Neuronal stem cell (in vitro differentiated cells): ENCODE results near the gene NPAS2.

Experiments used
- DNase-seq: peaks from one replicate; pipeline ENCODE4 v3.0.0-alpha.2; 2013; ENCODE audit warnings: low spot score
- H2AFZ ChIP-seq: one replicate; pipeline ENCODE4 v1.6.1; 2013; ENCODE audit warnings: mild to moderate bottlenecking, low read length, inconsistent platforms
- H2AK5ac ChIP-seq: 2 replicates; pipeline ENCODE4 v1.6.1; 2013; ENCODE audit warnings: low read depth, mild to moderate bottlenecking, inconsistent platforms, low read length, moderate library complexity, mixed read lengths
- H2BK120ac ChIP-seq: 2 replicates; pipeline ENCODE4 v1.6.1; 2013; ENCODE audit warnings: low read depth, mild to moderate bottlenecking, inconsistent platforms, low read length, moderate library complexity, mixed read lengths
- H2BK12ac ChIP-seq: one replicate; pipeline ENCODE4 v1.6.1; 2013; ENCODE audit warnings: low read length, inconsistent platforms
- H2BK15ac ChIP-seq: 2 replicates; pipeline ENCODE4 v1.6.1; 2013; ENCODE audit warnings: mild to moderate bottlenecking, low read length, inconsistent platforms, mixed read lengths
- H2BK5ac ChIP-seq: one replicate; pipeline ENCODE4 v1.6.1; 2013; ENCODE audit warnings: inconsistent platforms, mild to moderate bottlenecking, low read length, moderate library complexity
- H3K14ac ChIP-seq: one replicate; pipeline ENCODE4 v1.6.1; 2013; ENCODE audit warnings: low read length, inconsistent platforms
- H3K18ac ChIP-seq: 2 replicates; pipeline ENCODE4 v1.6.1; 2013; ENCODE audit warnings: low read length, inconsistent platforms
- H3K23ac ChIP-seq: 2 replicates; pipeline ENCODE4 v1.6.1; 2013; ENCODE audit warnings: low read depth, mild to moderate bottlenecking, mixed read lengths, low read length, inconsistent platforms; ENCODE audit not compliant: poor library complexity
- H3K27ac ChIP-seq: replicated peaks from 3 replicates; pipeline ENCODE4 v1.5.1; 2013; ENCODE audit warnings: low read length, inconsistent platforms
- H3K27me3 ChIP-seq, 3 experiments: 2 replicates each; pipeline ENCODE4 v1.6.1; 2013; ENCODE audit warnings: low read length in 3 of 3, mild to moderate bottlenecking in 2 of 3, inconsistent platforms in 1 of 3, low read depth in 1 of 3, mixed read lengths in 1 of 3, moderate library complexity in 1 of 3; ENCODE audit not compliant: control insufficient read depth in 3 of 3, insufficient read depth in 3 of 3
- H3K36me3 ChIP-seq, 2 donors: replicated peaks in 1 of 2; 2 replicates each; pipeline ENCODE4 v1.6.1; 2013; ENCODE audit warnings: low read length in 2 of 2; ENCODE audit not compliant: control insufficient read depth in 2 of 2, insufficient read depth in 2 of 2
- H3K4ac ChIP-seq: 2 replicates; pipeline ENCODE4 v1.6.1; 2013; ENCODE audit warnings: inconsistent platforms, mild to moderate bottlenecking, low read length, moderate library complexity
- H3K4me1 ChIP-seq, 2 donors: 1 replicate in 1 of 2; 2 replicates in 1 of 2; pipeline ENCODE4 v1.6.1; 2013; ENCODE audit warnings: low read length in 2 of 2, low read depth in 1 of 2; ENCODE audit not compliant: control insufficient read depth in 2 of 2, insufficient read depth in 1 of 2
- H3K4me2 ChIP-seq: one replicate; pipeline ENCODE4 v1.6.1; 2013; ENCODE audit warnings: mild to moderate bottlenecking, low read length, inconsistent platforms; ENCODE audit not compliant: insufficient read depth, poor library complexity, severe bottlenecking
- H3K4me3 ChIP-seq, 2 donors: 2 replicates each; pipeline ENCODE4 v1.5.1; 2013; ENCODE audit warnings: low read length in 2 of 2, mild to moderate bottlenecking in 2 of 2, inconsistent platforms in 1 of 2, moderate library complexity in 1 of 2
- H3K79me1 ChIP-seq: one replicate; pipeline ENCODE4 v1.6.1; 2013; ENCODE audit warnings: low read depth, mild to moderate bottlenecking, inconsistent platforms, low read length, moderate library complexity
- H3K9ac ChIP-seq: one replicate; pipeline ENCODE4 v1.6.1; 2013; ENCODE audit warnings: mild to moderate bottlenecking, low read depth, low read length, inconsistent platforms; ENCODE audit not compliant: poor library complexity
- H3K9me3 ChIP-seq, 2 donors: replicated peaks in 1 of 2; 2 replicates each; pipeline versions ENCODE3 to v1.6.1; 2013; ENCODE audit warnings: low read length in 2 of 2, mild to moderate bottlenecking in 2 of 2, inconsistent platforms in 1 of 2, low read depth in 1 of 2, mixed read lengths in 1 of 2, moderate library complexity in 1 of 2; ENCODE audit not compliant: control insufficient read depth in 2 of 2, insufficient read depth in 1 of 2
- H4K8ac ChIP-seq: one replicate; pipeline ENCODE4 v1.6.1; 2013; ENCODE audit warnings: low read depth, mild to moderate bottlenecking, inconsistent platforms, low read length, moderate library complexity
- H4K91ac ChIP-seq: one replicate; pipeline ENCODE4 v1.6.1; 2013; ENCODE audit warnings: low read length, low read depth, mild to moderate bottlenecking, inconsistent platforms; ENCODE audit not compliant: poor library complexity
- WGBS, 2 donors: extraction: QIAGEN DNeasy Blood & Tissue Kit; methylation state at CpG; one replicate each; pipeline ENCODE4 v1.1.7; 2013; ENCODE audit warnings: missing lambda C conversion rate in 2 of 2, mixed read lengths in 1 of 2; ENCODE audit not compliant: insufficient read length in 2 of 2, insufficient replicate concordance in 1 of 2; ENCODE audit errors: extremely low coverage in 2 of 2; 5-methylcytosine and 5-hydroxymethylcytosine counted together

The NPAS2 gene

GRCh38 chr2:100845141-100845991, 25.4 kb downstream of the NPAS2 start:
- Histone ChIP-seq H3K27ac (no peak overlapping the region), H3K79me1 (no peaks in the 10 kb centered on the region), H3K4me1 (no peaks in the 10 kb centered on the region), H3K4ac (no peak overlapping the region), H3K9me3 (no peaks in the 10 kb centered on the region), H2BK5ac (no peak overlapping the region), H3K36me3 (no peaks in the 10 kb centered on the region), H2BK15ac (no peak overlapping the region), H3K27me3 (peaks cover 0 to 2% (median 0%) of the 10 kb centered on the region in 3 experiments), H3K23ac (no peak overlapping the region), H3K4me3 (peak overlapping the region in 1 of 2 donors; percentile 3), H3K9ac (no peak overlapping the region), H2AK5ac (no peak overlapping the region), H3K4me2 (no peak overlapping the region), H2BK12ac (no peak overlapping the region), H3K18ac (no peak overlapping the region), H2AFZ (no peak overlapping the region), H2BK120ac (no peak overlapping the region), H4K8ac (no peak overlapping the region), H4K91ac (no peak overlapping the region), H3K14ac (no peak overlapping the region)
- no peak for DNase-seq
- no CpG with 5 or more reads among the region's 5 CpGs for WGBS, 2 donors

- Histone ChIP-seq H3K4me2 (no peak overlapping the region), H3K4ac (no peak overlapping the region), H3K9ac (no peak overlapping the region), H3K27me3 (no peaks in the 10 kb centered on the region), H2BK15ac (no peak overlapping the region), H2AFZ (no peak overlapping the region), H3K4me1 (no peaks in the 10 kb centered on the region), H3K18ac (no peak overlapping the region), H4K8ac (no peak overlapping the region), H3K36me3 (no peaks in the 10 kb centered on the region), H2BK5ac (no peak overlapping the region), H4K91ac (no peak overlapping the region), H3K79me1 (no peaks in the 10 kb centered on the region), H2AK5ac (no peak overlapping the region), H3K23ac (no peak overlapping the region), H3K27ac (no peak overlapping the region), H3K14ac (no peak overlapping the region), H2BK12ac (no peak overlapping the region), H2BK120ac (no peak overlapping the region), H3K9me3 (no peaks in the 10 kb centered on the region), H3K4me3 (no peak overlapping the region)
- DNase-seq: no peak
- WGBS, 2 donors: no CpG with 5 or more reads among the region's 2 CpGs
Measured at GRCh38 chr2:100846716-100847115, 26.8 kb downstream of the NPAS2 start.

- Histone ChIP-seq H4K8ac (no peak overlapping the region), H3K23ac (peak overlapping the region; percentile 44), H3K14ac (no peak overlapping the region), H3K27me3 (peaks cover 0 to 8% (median 0%) of the 10 kb centered on the region in 3 experiments), H3K79me1 (no peaks in the 10 kb centered on the region), H3K9me3 (no peaks in the 10 kb centered on the region), H3K4me1 (peaks cover 0 to 5% of the 10 kb centered on the region in 2 donors), H2BK5ac (no peak overlapping the region), H3K18ac (no peak overlapping the region), H2BK12ac (no peak overlapping the region), H3K36me3 (no peaks in the 10 kb centered on the region), H2AFZ (no peak overlapping the region), H2AK5ac (no peak overlapping the region), H3K9ac (no peak overlapping the region), H3K27ac (no peak overlapping the region), H2BK15ac (no peak overlapping the region), H3K4me2 (no peak overlapping the region), H2BK120ac (no peak overlapping the region), H4K91ac (no peak overlapping the region), H3K4me3 (no peak overlapping the region), H3K4ac (no peak overlapping the region)
- WGBS, 2 donors: no CpG with 5 or more reads among the region's 4 CpGs
- no peak for DNase-seq
Measured at GRCh38 chr2:100852447-100852846, 32.5 kb downstream of the NPAS2 start.

- peaks cover 0 to 8% (median 0%) of the 10 kb centered on the region in 3 experiments for H3K27me3 ChIP-seq
- H2BK12ac ChIP-seq: no peak overlapping the region
- no peak overlapping the region for H3K4me3 ChIP-seq
- no peak overlapping the region for H4K8ac ChIP-seq
- no peaks in the 10 kb centered on the region for H3K9me3 ChIP-seq
- no peak overlapping the region for H2AK5ac ChIP-seq
- no peak overlapping the region for H2BK120ac ChIP-seq
- no peak overlapping the region for H3K14ac ChIP-seq
- H2BK15ac ChIP-seq: no peak overlapping the region
- no peaks in the 10 kb centered on the region for H3K36me3 ChIP-seq
- H3K18ac ChIP-seq: peak overlapping the region; percentile 23
- H3K4me2 ChIP-seq: no peak overlapping the region
- no peak overlapping the region for H3K9ac ChIP-seq
- H2BK5ac ChIP-seq: no peak overlapping the region
- no peak overlapping the region for H3K4ac ChIP-seq
- H2AFZ ChIP-seq: peak overlapping the region; percentile 10
- H3K4me1 ChIP-seq: peaks cover 0 to 5% of the 10 kb centered on the region in 2 donors
- no CpG with 5 or more reads among the region's 14 CpGs for WGBS, 2 donors
- H3K27ac ChIP-seq: no peak overlapping the region
- DNase-seq: no peak
- H4K91ac ChIP-seq: no peak overlapping the region
- no peak overlapping the region for H3K23ac ChIP-seq
- no peaks in the 10 kb centered on the region for H3K79me1 ChIP-seq
Measured at GRCh38 chr2:100852999-100853908, 33.3 kb downstream of the NPAS2 start.
